ENCODE results near the gene CEP164. TPM values are rescaled to one million over a fixed set of nuclear protein-coding genes. Genes with fewer than 3 reads are reported as not detected.

CEP164 gene
- total and polyA plus RNA-seq, 9 of the 15 experiments (the other 6 are each of a cell fraction or from before 2014, with no cell fraction given), result 2.1 to 16.5 (median 10.4) TPM

GRCh38 chr11:117289795-117290194 is 37.9 kb upstream of the CEP164 start:
- CTCF ChIA-PET (ENCODE audit: low intra/inter-chr PET ratio), result no interaction called here
- POLR2A ChIA-PET, result interaction anchor here (1.1 kb wide), 1 partner anchor 19 kb away, joined by 3 read pairs; no protein-coding TSS in a partner anchor
- TF ChIP-seq SREBF1 (IDR thresholded peaks at IDR 0.05; ENCODE audit: borderline replicate concordance, low read depth, low read length) (no peak), GABPB1 (CRISPR knock-in tag; IDR thresholded peaks at IDR 0.05) (no peak), LARP7 (IDR thresholded peaks at IDR 0.05) (no peak), E2F3 (CRISPR knock-in tag; IDR thresholded peaks at IDR 0.05) (no peak), MEF2A (IDR thresholded peaks at IDR 0.05; ENCODE audit: control insufficient read depth, low read depth, low read length) (no peak), ATF1 (CRISPR knock-in tag; IDR thresholded peaks at IDR 0.05) (no peak), ATF1 (tag; IDR thresholded peaks at IDR 0.05) (no peak), CLOCK (CRISPR knock-in tag; IDR thresholded peaks at IDR 0.05; ENCODE audit: borderline replicate concordance) (no peak), ARHGAP35 (IDR thresholded peaks at IDR 0.05; ENCODE audit: partially characterized antibody) (no peak), ZNF274 (IDR thresholded peaks at IDR 0.05; ENCODE audit: borderline replicate concordance, low read depth, low read length) (no peak), ZNF41 (CRISPR knock-in tag; conservative IDR thresholded peaks at IDR 0.05) (no peak), SMAD2 (IDR thresholded peaks at IDR 0.05; ENCODE audit: low read depth, low read length) (no peak), NCOA6 (IDR thresholded peaks at IDR 0.05) (no peak)
- TF ChIP-seq, protein P1, sequence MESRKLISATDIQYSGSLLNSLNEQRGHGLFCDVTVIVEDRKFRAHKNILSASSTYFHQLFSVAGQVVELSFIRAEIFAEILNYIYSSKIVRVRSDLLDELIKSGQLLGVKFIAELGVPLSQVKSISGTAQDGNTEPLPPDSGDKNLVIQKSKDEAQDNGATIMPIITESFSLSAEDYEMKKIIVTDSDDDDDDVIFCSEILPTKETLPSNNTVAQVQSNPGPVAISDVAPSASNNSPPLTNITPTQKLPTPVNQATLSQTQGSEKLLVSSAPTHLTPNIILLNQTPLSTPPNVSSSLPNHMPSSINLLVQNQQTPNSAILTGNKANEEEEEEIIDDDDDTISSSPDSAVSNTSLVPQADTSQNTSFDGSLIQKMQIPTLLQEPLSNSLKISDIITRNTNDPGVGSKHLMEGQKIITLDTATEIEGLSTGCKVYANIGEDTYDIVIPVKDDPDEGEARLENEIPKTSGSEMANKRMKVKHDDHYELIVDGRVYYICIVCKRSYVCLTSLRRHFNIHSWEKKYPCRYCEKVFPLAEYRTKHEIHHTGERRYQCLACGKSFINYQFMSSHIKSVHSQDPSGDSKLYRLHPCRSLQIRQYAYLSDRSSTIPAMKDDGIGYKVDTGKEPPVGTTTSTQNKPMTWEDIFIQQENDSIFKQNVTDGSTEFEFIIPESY (CRISPR knock-in tag; IDR thresholded peaks at IDR 0.05), result no peak
- TF ChIP-seq, protein P2, sequence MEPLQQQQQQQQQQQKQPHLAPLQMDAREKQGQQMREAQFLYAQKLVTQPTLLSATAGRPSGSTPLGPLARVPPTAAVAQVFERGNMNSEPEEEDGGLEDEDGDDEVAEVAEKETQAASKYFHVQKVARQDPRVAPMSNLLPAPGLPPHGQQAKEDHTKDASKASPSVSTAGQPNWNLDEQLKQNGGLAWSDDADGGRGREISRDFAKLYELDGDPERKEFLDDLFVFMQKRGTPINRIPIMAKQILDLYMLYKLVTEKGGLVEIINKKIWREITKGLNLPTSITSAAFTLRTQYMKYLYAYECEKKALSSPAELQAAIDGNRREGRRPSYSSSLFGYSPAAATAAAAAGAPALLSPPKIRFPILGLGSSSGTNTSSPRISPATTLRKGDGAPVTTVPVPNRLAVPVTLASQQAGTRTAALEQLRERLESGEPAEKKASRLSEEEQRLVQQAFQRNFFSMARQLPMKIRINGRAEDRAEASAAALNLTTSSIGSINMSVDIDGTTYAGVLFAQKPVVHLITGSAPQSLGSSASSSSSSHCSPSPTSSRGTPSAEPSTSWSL (CRISPR knock-in tag; IDR thresholded peaks at IDR 0.05; ENCODE audit: borderline replicate concordance), result no peak
- no peak for ATAC-seq
- Histone ChIP-seq H3K27me3 (ENCODE audit: control insufficient read depth in 2 of 2, insufficient read depth in 2 of 2, low read length in 2 of 2) (no peaks in the 10 kb centered on the region), H3K4me1 (replicated peaks in 1 of 2; ENCODE audit: control insufficient read depth in 2 of 2, insufficient read depth in 2 of 2, low read length in 2 of 2) (no peaks in the 10 kb centered on the region), H2AFZ (ENCODE audit: low read depth, low read length) (no peak overlapping the region), H3K36me3 (ENCODE audit: control insufficient read depth, insufficient read depth, low read length) (peaks cover 27% of the 10 kb centered on the region), H4K20me1 (replicated peaks; ENCODE audit: control insufficient read depth, insufficient read depth, low read length) (peaks cover 3% of the 10 kb centered on the region; the same call in 1 of the 2 replicates), H3K9me3 (replicated peaks; ENCODE audit: control insufficient read depth, insufficient read depth, low read depth, low read length) (no peaks in the 10 kb centered on the region), H3K4me2 (ENCODE audit: insufficient read depth, low read length) (no peak overlapping the region), H3K79me2 (ENCODE audit: control insufficient read depth, insufficient read depth, low read length) (no peaks in the 10 kb centered on the region), H3K4me3 (no peak overlapping the region), H3K9ac (ENCODE audit: insufficient read depth in 1 of 2, low read depth in 2 of 2, low read length in 2 of 2) (no peak overlapping the region), H3K9me1 (ENCODE audit: control insufficient read depth, insufficient read depth, low read length) (no peaks in the 10 kb centered on the region), H3K27ac (ENCODE audit: extremely low read depth, low read depth, low read length) (no peak overlapping the region)
- DNase-seq (ENCODE audit: extremely low read depth in 1 of 4, low spot score in 3 of 4), result no peak
- WGBS (ENCODE audit: insufficient coverage, low coverage, missing lambda C conversion rate), result 80% methylated on average over 1 of the region's 1 CpG
- intact Hi-C loops (cut with micrococcal nuclease), result no loop called here
- BruUV-seq (replicated peaks), result no TSS peak
- no peak for FAIRE-seq
- in situ Hi-C loops (cut with MboI), result no loop called here
